GM18511 (cell line): ENCODE results near the gene TWF2.

Source experiments
- ATAC-seq: cut with Tn5 transposase; IDR thresholded peaks from one replicate; pipeline ENCODE4 v1.9.1; 2021; ENCODE audit warnings: mild to moderate bottlenecking, moderate library complexity; ENCODE audit not compliant: unreplicated experiment

The TWF2 gene

GRCh38 chr3:52184690-52185089, 54.3 kb downstream of the TWF2 start:
- no peak for ATAC-seq

GRCh38 chr3:52183786-52184445, 55.0 kb downstream of the TWF2 start:
- ATAC-seq = no peak

GRCh38 chr3:52182691-52183090, 56.3 kb downstream of the TWF2 start:
- no peak for ATAC-seq

- ATAC-seq = no peak
These were observed 56.8 kb downstream of the TWF2 start for GRCh38 chr3:52182196-52182595.

GRCh38 chr3:52181543-52181942, 57.4 kb downstream of the TWF2 start:
- ATAC-seq = no peak
